DOHH2 (cell line): Measurements from ENCODE around the gene PID1.

Experiments used
- H3F3A ChIP-seq: fragments of 200-600 bp; sonication (generic), shearing (Covaris generic); 2 replicates; pipeline ENCODE4 v1.6.0; 2016; ENCODE audit warnings: antibody characterized with exemption, mild to moderate bottlenecking; ENCODE audit not compliant: control insufficient read depth, insufficient read depth
- H3K27ac ChIP-seq: fragments of 200-600 bp; sonication (generic); 2 replicates; pipeline ENCODE4 v1.5.1; 2014; ENCODE audit warnings: low read depth, mild to moderate bottlenecking, low read length, moderate library complexity
- H3K27me3 ChIP-seq: fragments of 200-600 bp; sonication (generic); 2 replicates; pipeline ENCODE4 v1.6.1; 2014; ENCODE audit warnings: mild to moderate bottlenecking, low read length, mixed read lengths; ENCODE audit not compliant: control insufficient read depth
- H3K36me3 ChIP-seq: fragments of 200-600 bp; sonication (generic); 2 replicates; pipeline ENCODE4 v1.6.1; 2014; ENCODE audit warnings: mild to moderate bottlenecking, low read length, moderate library complexity, mixed read lengths; ENCODE audit not compliant: control insufficient read depth
- H3K4me1 ChIP-seq: fragments of 200-600 bp; sonication (generic); 2 replicates; pipeline ENCODE4 v1.6.1; 2014; ENCODE audit warnings: mild to moderate bottlenecking, low read length, mixed read lengths; ENCODE audit not compliant: control insufficient read depth
- H3K4me2 ChIP-seq: fragments of 200-600 bp; sonication (generic); 2 replicates; pipeline ENCODE4 v1.6.0; 2014; ENCODE audit warnings: mild to moderate bottlenecking, low read length, moderate library complexity
- H3K4me3 ChIP-seq: fragments of 200-600 bp; sonication (generic); 2 replicates; pipeline ENCODE4 v1.5.1; 2014; ENCODE audit warnings: mild to moderate bottlenecking, low read length, mixed read lengths
- H3K79me2 ChIP-seq: fragments of 200-600 bp; sonication (generic); 2 replicates; pipeline ENCODE4 v1.6.1; 2014; ENCODE audit warnings: mild to moderate bottlenecking, low read length, mixed read lengths; ENCODE audit not compliant: control insufficient read depth
- H3K9me2 ChIP-seq: fragments of 200-600 bp; sonication (generic); replicated peaks from 2 replicates; pipeline ENCODE4 v1.6.1; 2014; ENCODE audit warnings: mild to moderate bottlenecking, low read length, mixed read lengths; ENCODE audit not compliant: control insufficient read depth
- H3K9me3 ChIP-seq: fragments of 200-600 bp; sonication (generic); 2 replicates; pipeline ENCODE4 v1.6.1; 2014; ENCODE audit warnings: antibody characterized with exemption, low read length, mixed read lengths; ENCODE audit not compliant: control insufficient read depth, insufficient read depth
- H4K20me1 ChIP-seq: fragments of 200-600 bp; sonication (generic); 2 replicates; pipeline ENCODE4 v1.6.0; 2014; ENCODE audit warnings: low read depth, mild to moderate bottlenecking, antibody characterized with exemption, low read length, moderate library complexity; ENCODE audit not compliant: control insufficient read depth, insufficient read depth
- CTCF ChIP-seq: fragments of 200-600 bp; sonication (generic); IDR thresholded peaks from one replicate; pipeline ENCODE4 v1.5.1; 2014; ENCODE audit warnings: antibody characterized with exemption, mild to moderate bottlenecking, low read depth, low read length; ENCODE audit not compliant: poor library complexity, severe bottlenecking
- EZH2phosphoT487 ChIP-seq: fragments of 200-600 bp; sonication (generic); IDR thresholded peaks from 2 replicates; pipeline ENCODE4 v1.6.1; 2017; ENCODE audit warnings: borderline replicate concordance, mild to moderate bottlenecking, antibody characterized with exemption, low read length, moderate library complexity, mixed read lengths

Gene PID1

DNA sequence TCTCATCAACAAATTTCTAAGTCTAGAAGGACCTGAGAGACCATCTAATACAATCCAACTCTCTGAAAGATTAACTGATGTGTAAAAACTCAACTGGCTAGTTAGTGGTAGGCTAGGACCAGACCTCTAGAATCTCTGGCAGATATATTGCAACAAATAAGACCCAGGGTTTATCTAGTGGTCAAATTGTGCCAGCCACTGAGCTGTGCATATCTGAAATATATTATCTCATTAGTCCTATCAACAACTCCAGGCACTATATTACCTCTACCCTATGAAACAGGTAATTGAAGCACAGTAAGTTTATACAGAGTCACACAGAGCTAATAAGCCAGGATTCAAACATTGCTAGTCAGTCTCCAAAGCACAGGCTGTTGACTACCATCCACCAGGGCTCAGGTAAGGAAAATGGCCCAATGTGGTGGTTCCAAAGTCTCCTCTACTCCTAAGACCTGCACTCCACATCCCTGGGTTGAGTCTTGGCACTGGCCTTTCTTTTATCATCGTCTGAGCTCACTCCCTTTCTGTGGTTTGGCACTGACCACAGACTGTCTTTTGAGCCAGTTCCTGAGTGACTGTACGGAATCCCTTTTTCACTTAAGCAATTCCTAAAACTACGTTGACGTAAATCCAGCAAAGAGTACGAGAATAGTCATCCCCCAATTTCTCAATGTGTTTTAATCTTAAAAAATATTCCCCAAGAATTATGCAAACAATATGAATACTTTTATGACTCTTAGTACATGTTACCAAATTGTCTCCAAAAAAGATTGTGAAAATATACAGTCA is 11.9 kb upstream of the PID1 start:
- no peak overlapping the region for H3K4me2 ChIP-seq

GRCh38 chr2:229279516-229279915 is 8.4 kb upstream of the PID1 start:
- Histone ChIP-seq H3K9me3 (no peaks in the 10 kb centered on the region), H3K27ac (no peak overlapping the region), H3K79me2 (no peaks in the 10 kb centered on the region), H4K20me1 (no peaks in the 10 kb centered on the region), H3K4me3 (no peak overlapping the region), H3K9me2 (no peaks in the 10 kb centered on the region), H3K4me1 (no peaks in the 10 kb centered on the region), H3K27me3 (no peaks in the 10 kb centered on the region), H3K36me3 (no peaks in the 10 kb centered on the region), H3K4me2 (no peak overlapping the region), H3F3A (no peaks in the 10 kb centered on the region)
- TF ChIP-seq CTCF (no peak), EZH2phosphoT487 (no peak)

More for the DNA sequence above, 11.9 kb upstream of the PID1 start:
- Histone ChIP-seq H3K36me3 (no peaks in the 10 kb centered on the region), H3K27ac (no peak overlapping the region), H3K9me2 (no peaks in the 10 kb centered on the region), H3K79me2 (no peaks in the 10 kb centered on the region), H3K4me3 (no peak overlapping the region), H4K20me1 (no peaks in the 10 kb centered on the region), H3F3A (no peaks in the 10 kb centered on the region), H3K27me3 (no peaks in the 10 kb centered on the region), H3K4me1 (no peaks in the 10 kb centered on the region), H3K9me3 (no peaks in the 10 kb centered on the region)
- TF ChIP-seq EZH2phosphoT487 (no peak), CTCF (no peak)

GRCh38 chr2:229275506-229275905 is 4.4 kb upstream of the PID1 start:
- Histone ChIP-seq H3F3A (no peaks in the 10 kb centered on the region), H3K9me3 (no peaks in the 10 kb centered on the region), H3K4me1 (peaks cover 11% of the 10 kb centered on the region), H3K27me3 (peaks cover 11% of the 10 kb centered on the region), H3K9me2 (no peaks in the 10 kb centered on the region), H3K4me3 (no peak overlapping the region), H4K20me1 (no peaks in the 10 kb centered on the region), H3K36me3 (no peaks in the 10 kb centered on the region), H3K79me2 (no peaks in the 10 kb centered on the region), H3K27ac (no peak overlapping the region), H3K4me2 (no peak overlapping the region)
- TF ChIP-seq CTCF (no peak), EZH2phosphoT487 (no peak)
